Measurements from ENCODE around the gene DHRS13. TPM values are rescaled to one million over a fixed set of nuclear protein-coding genes. Genes with fewer than 3 reads are reported as not detected.

DHRS13 gene
- total RNA-seq, 2 donors from 2014 or later = 3.7 to 12.2 TPM

DNA sequence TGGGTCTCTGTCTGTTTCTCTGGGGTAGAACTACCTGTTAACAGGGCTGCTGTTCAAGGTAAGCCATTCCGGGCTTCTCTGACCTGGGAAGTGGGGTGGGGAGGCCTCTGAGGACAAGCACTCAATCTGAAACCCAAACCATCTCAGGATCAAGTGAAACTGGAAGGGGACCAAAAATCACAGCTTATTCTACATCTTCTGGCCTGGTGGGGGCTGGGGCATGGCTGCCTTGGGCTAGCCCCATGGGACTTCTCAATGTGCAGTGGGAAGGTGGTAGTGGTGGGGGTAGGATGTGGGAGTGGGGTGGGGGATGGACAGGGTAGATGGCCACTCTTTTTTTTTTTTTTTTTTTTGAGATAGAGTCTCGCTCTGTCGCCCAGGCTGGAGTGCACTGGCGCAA is 10.9 kb downstream of the DHRS13 start:
- Histone ChIP-seq H3K27ac (peak overlapping the region in 1 of 2 donors; percentile 62), H3K4me3 (no peak overlapping the region), H3K27me3 (replicated peaks; ENCODE audit: insufficient read depth) (no peaks in the 10 kb centered on the region), H3K4me1 (ENCODE audit: control insufficient read depth in 1 of 2, low read depth in 2 of 2) (peaks cover 22 to 46% of the 10 kb centered on the region in 2 donors), H3K9me3 (no peaks in the 10 kb centered on the region), H3K36me3 (no peaks in the 10 kb centered on the region)
- TF ChIP-seq, protein P1, sequence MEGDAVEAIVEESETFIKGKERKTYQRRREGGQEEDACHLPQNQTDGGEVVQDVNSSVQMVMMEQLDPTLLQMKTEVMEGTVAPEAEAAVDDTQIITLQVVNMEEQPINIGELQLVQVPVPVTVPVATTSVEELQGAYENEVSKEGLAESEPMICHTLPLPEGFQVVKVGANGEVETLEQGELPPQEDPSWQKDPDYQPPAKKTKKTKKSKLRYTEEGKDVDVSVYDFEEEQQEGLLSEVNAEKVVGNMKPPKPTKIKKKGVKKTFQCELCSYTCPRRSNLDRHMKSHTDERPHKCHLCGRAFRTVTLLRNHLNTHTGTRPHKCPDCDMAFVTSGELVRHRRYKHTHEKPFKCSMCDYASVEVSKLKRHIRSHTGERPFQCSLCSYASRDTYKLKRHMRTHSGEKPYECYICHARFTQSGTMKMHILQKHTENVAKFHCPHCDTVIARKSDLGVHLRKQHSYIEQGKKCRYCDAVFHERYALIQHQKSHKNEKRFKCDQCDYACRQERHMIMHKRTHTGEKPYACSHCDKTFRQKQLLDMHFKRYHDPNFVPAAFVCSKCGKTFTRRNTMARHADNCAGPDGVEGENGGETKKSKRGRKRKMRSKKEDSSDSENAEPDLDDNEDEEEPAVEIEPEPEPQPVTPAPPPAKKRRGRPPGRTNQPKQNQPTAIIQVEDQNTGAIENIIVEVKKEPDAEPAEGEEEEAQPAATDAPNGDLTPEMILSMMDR (IDR thresholded peaks at IDR 0.05) = no peak
- ATAC-seq (ENCODE audit: insufficient number of reproducible peaks, low FRiP score, low read depth) (no peak), DNase-seq (ENCODE audit: low spot score) (no peak)

DNA sequence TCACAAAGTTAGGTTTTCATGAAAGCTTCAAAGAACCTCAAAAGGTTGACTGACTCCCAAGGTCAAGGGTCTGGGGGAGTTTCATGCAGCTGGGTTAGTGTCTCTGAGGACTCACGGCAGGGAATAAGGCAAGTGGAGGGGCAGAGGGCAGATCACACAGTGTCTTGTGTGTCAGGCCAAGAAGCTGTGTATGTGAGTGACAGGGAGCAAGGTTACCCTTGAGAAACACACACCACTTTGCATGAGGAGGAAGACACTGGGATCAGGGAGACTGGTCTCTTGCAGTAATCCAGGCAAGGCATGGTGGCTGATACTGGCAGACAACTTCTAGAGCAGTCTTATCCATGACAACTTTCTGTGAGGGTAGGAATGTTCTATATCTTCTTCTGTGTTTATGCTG is 11.7 kb downstream of the DHRS13 start:
- TF ChIP-seq, protein P1 (IDR thresholded peaks at IDR 0.05) = no peak
- no peaks in the 10 kb centered on the region for H3K36me3 ChIP-seq
- H3K27me3 ChIP-seq (replicated peaks; ENCODE audit: insufficient read depth) = no peaks in the 10 kb centered on the region
- DNase-seq (ENCODE audit: low spot score) (no peak), ATAC-seq (ENCODE audit: insufficient number of reproducible peaks, low FRiP score, low read depth) (no peak)
- H3K4me3 ChIP-seq = no peak overlapping the region
- peaks cover 20 to 40% of the 10 kb centered on the region in 2 donors for H3K4me1 ChIP-seq (ENCODE audit: control insufficient read depth in 1 of 2, low read depth in 2 of 2)
- no peaks in the 10 kb centered on the region for H3K9me3 ChIP-seq
- H3K27ac ChIP-seq = no peak overlapping the region

DNA sequence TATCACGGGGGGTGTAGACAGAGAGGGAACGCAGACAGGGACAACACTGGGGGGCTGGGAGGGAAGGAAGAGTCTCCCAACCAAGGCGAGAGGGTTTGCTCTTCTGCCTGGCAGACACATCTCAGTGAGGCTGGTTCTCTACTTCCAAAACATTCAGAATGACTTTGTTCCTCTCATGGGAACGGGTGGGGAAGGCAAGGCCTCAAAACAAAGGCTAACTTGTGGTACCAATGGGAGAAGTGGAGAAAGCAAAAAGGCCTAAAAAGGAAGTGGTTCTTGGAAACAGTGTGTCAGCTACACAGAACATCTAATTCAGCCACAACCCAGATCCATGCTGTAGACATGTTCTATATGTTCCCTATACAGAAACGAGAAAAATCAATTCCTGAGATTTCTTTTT is 12.9 kb downstream of the DHRS13 start:
- peaks cover 5% of the 10 kb centered on the region for H3K36me3 ChIP-seq
- ATAC-seq (ENCODE audit: insufficient number of reproducible peaks, low FRiP score, low read depth) (no peak), DNase-seq (ENCODE audit: low spot score) (no peak)
- H3K9me3 ChIP-seq = no peaks in the 10 kb centered on the region
- H3K4me1 ChIP-seq (ENCODE audit: control insufficient read depth in 1 of 2, low read depth in 2 of 2) = peaks cover 13 to 34% of the 10 kb centered on the region in 2 donors
- H3K4me3 ChIP-seq = no peak overlapping the region
- TF ChIP-seq, protein P1 (IDR thresholded peaks at IDR 0.05) = no peak
- H3K27me3 ChIP-seq (replicated peaks; ENCODE audit: insufficient read depth) = no peaks in the 10 kb centered on the region
- no peak overlapping the region for H3K27ac ChIP-seq

DNA sequence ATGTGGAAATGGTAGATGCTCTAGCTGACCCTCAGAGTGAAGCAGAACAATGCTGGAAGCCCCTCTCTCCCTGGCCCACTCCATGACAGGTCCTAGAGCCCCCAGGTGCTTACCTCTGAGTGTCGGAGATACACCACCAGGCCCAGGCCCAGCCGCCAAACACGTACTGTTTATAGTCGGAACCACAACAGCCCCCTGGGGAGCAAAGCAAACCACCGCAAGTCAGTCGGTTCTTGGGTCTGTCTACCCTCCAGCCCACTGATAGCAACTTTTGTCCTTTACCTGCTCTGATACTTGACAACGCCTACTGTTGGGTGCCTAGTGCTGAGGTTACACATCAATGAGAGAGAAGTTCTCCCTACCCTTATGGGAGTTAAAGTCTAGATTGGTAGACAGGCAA is 14.0 kb downstream of the DHRS13 start:
- Histone ChIP-seq H3K36me3 (peaks cover 15% of the 10 kb centered on the region), H3K9me3 (no peaks in the 10 kb centered on the region), H3K27me3 (replicated peaks; ENCODE audit: insufficient read depth) (no peaks in the 10 kb centered on the region), H3K27ac (no peak overlapping the region), H3K4me1 (ENCODE audit: control insufficient read depth in 1 of 2, low read depth in 2 of 2) (peaks cover 13 to 28% of the 10 kb centered on the region in 2 donors), H3K4me3 (no peak overlapping the region)
- ATAC-seq (ENCODE audit: insufficient number of reproducible peaks, low FRiP score, low read depth) = no peak
- no peak for DNase-seq (ENCODE audit: low spot score)
- TF ChIP-seq, protein P1 (IDR thresholded peaks at IDR 0.05) = no peak

DNA sequence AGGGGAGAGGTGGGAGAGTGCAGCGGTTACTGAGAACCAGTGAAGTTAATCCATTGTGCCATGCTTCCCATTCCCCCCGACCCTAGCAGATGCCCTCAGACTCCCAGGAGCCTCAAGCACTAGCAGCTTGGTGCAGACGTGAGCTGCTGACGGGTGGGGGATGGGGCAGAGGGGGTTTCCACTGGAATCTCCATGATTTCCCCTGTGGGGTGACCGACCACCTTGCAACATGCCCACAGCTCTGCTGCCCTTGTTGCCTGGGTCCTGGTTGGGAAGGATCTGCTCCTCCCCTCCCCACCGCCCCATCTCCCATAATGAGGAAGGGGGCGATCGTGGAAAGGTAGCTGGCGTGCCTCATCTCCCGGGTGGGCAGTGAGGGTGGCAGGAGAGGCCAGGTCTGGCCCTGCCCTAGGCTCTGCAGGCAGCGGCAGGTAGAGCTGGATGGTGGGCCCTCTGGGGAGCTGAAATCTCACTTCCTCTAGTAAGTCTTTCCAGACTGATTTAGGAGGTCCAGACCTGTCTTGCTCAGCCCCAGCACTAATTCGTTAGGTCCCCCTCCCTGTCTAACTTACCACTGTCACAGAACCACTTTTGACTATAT is 14.9 kb downstream of the DHRS13 start:
- H3K27ac ChIP-seq = no peak overlapping the region
- DNase-seq (ENCODE audit: low spot score) = no peak
- H3K4me3 ChIP-seq = no peak overlapping the region
- peaks cover 22% of the 10 kb centered on the region for H3K36me3 ChIP-seq
- H3K4me1 ChIP-seq (ENCODE audit: control insufficient read depth in 1 of 2, low read depth in 2 of 2) = peaks cover 9 to 19% of the 10 kb centered on the region in 2 donors
- TF ChIP-seq, protein P1 (IDR thresholded peaks at IDR 0.05) = no peak
- H3K27me3 ChIP-seq (replicated peaks; ENCODE audit: insufficient read depth) = no peaks in the 10 kb centered on the region
- H3K9me3 ChIP-seq = no peaks in the 10 kb centered on the region
- no peak for ATAC-seq (ENCODE audit: insufficient number of reproducible peaks, low FRiP score, low read depth)
